GM19351 (cell line): ENCODE measurements around the gene DOLPP1.

Experiments used
- ATAC-seq: cut with Tn5 transposase; IDR thresholded peaks from one replicate; pipeline ENCODE4 v1.9.1; 2021; ENCODE audit warnings: mild to moderate bottlenecking, moderate library complexity; ENCODE audit not compliant: unreplicated experiment

DOLPP1 gene

GRCh38 chr9:129063061-129063460, 17.9 kb upstream of the DOLPP1 start:
- no peak for ATAC-seq

- ATAC-seq: no peak
These were observed 16.4 kb upstream of the DOLPP1 start for GRCh38 chr9:129064499-129064908.

GRCh38 chr9:129068110-129068509, 12.8 kb upstream of the DOLPP1 start:
- no peak for ATAC-seq

GRCh38 chr9:129068990-129069861, 11.7 kb upstream of the DOLPP1 start:
- no peak for ATAC-seq

GRCh38 chr9:129069862-129070641, 10.9 kb upstream of the DOLPP1 start:
- ATAC-seq: no peak

GRCh38 chr9:129070696-129071525, 10.0 kb upstream of the DOLPP1 start:
- no peak for ATAC-seq

GRCh38 chr9:129071526-129072126, 9.3 kb upstream of the DOLPP1 start:
- ATAC-seq: no peak

- no peak for ATAC-seq
These were observed 8.7 kb upstream of the DOLPP1 start for GRCh38 chr9:129072171-129072570.

- no peak for ATAC-seq
These were observed 7.5 kb upstream of the DOLPP1 start for GRCh38 chr9:129073404-129073803.

GRCh38 chr9:129074106-129074505, 6.8 kb upstream of the DOLPP1 start:
- ATAC-seq: no peak

GRCh38 chr9:129075996-129076639, 4.8 kb upstream of the DOLPP1 start:
- no peak for ATAC-seq

- no peak for ATAC-seq
These were observed 4.3 kb upstream of the DOLPP1 start for GRCh38 chr9:129076640-129077037.

- no peak for ATAC-seq
These were observed 3.7 kb upstream of the DOLPP1 start for GRCh38 chr9:129077236-129077635.

- ATAC-seq: no peak
These were observed 2.0 kb upstream of the DOLPP1 start for GRCh38 chr9:129078691-129079503.

- ATAC-seq: no peak
These were observed 1.1 kb upstream of the DOLPP1 start for GRCh38 chr9:129079829-129080228.

- ATAC-seq: no peak
These were observed 662 bp upstream of the DOLPP1 start for GRCh38 chr9:129080298-129080600.

- ATAC-seq: no peak
These were observed 535 bp downstream of the DOLPP1 start for GRCh38 chr9:129081388-129081904.

GRCh38 chr9:129084087-129084486, 3.2 kb downstream of the DOLPP1 start:
- ATAC-seq: no peak

- no peak for ATAC-seq
These were observed 8.3 kb downstream of the DOLPP1 start for GRCh38 chr9:129089246-129089645.
